Hematopoietic multipotent progenitor cell treated with erythropoietin and hydrocortisone succinate and interleukin-3 and kit ligand, for 17 days (in vitro differentiated cells): Measurements from ENCODE around the gene TIGD3.

Experiments
- DNase-seq: peaks from one replicate; pipeline ENCODE4 v3.0.0-alpha.2; 2015; ENCODE audit warnings: low spot score

The TIGD3 gene

DNA sequence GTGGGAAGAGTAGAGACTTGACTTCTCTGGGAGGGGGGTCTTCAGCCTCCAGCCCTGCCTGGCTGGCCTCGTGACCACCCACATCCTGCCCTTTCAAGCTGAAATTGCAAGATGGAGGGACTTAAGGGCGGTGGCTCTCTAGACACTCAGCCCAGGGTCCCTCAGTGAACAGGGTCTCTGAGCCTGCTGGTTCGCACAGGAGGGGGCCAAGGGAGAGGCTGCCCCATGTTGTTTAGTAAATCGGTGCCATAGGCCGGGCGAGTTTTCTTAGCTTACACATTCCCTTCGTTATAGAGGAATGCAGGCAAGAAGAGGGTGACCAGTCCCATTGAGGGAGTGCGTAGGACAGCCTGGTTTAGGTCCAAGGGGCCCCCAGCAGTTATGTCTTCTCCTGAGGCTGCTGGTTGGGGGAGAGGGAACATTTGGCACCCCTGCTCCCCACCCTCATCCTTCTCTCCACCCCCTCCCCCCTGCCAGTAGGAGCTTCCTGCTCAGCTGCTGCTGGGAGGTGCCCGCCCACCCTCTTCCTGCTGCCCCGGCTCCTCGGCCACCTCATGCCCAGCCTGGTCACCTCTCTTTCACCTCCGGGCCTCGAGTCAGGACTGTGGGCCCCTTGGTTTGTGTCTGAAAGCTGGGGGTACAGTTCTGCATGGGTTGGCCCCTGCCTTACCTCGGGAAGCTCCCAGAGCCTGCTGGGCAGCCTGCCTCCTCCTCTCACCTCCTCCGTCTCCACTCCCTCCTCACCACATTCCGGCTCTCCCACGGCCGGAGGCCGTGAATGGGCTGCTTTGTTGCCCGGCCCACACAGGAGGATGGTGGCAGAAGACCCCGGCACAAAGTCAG is 35.8 kb downstream of the TIGD3 start:
- DNase-seq = no peak

DNA sequence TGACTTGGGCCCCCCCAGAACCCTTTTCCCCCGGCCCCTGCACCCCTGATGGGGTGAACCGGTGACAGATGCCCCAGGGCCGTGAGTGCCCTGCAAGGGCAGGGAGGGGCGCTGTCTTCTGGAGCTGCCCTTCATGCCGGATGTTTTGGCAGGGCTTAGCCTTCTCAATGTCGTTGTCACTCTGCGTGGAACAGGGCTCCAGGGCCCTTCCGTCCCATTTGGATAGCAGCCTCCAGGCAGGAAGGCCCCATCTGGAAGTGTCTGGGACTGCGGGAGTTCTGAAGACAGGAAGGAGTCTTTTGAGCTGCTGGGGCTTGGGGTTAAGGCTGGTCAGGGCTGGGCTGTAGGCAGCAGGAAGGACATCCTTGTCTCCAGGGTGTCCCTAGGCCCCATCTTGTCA is 36.4 kb downstream of the TIGD3 start:
- no peak for DNase-seq

DNA sequence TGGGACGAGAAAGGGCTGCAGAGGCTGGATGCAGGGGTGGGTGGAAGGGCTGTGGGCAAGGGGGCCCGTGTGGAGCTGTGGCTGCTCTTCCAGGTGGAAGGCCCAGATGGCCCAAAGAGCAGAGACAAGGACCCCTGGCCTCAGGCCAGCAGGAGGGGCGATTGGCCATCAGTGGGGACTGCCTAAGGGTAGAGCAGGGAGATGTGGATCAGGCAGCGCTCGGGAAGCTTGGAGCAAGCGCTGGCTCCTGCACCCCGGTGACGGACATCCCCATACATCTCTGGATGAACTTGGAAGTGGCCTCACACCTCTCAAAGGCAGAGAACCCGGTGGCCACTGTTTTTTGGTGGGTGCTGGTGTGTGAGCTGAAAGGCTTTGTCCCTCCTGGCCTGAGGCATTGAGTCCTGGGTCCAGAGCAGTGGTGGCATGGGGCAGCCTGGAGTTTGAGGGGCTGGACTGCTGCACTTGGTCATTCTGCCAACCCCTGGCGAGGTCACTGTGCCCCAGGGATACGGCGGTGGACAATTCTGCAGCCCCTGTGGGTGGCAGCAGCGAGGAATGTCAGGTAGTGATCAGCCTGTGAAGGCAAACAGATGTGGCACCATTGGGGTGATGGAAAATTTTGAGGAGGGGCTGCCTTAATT is 37.8 kb downstream of the TIGD3 start:
- DNase-seq = no peak

DNA sequence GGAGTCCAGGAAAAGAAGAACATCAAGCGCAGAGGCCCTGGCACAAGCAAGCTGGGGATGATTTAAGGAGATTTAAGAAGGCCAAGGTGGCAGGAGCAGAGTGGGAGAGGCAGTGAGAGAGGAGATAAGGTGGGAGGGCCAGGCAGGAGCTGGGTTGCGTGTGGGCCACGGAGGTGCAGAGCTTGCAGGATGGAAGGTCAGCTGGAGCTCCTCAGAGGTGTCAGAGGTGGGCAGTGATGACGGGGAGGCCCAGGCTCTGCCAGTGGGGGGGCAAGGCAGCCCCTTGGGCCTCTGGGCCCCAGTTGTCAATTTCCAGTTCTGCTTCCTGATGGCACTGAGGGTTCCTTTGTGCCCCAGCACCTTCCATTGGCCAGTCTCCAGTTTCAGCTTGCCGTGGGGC is 38.3 kb downstream of the TIGD3 start:
- no peak for DNase-seq

DNA sequence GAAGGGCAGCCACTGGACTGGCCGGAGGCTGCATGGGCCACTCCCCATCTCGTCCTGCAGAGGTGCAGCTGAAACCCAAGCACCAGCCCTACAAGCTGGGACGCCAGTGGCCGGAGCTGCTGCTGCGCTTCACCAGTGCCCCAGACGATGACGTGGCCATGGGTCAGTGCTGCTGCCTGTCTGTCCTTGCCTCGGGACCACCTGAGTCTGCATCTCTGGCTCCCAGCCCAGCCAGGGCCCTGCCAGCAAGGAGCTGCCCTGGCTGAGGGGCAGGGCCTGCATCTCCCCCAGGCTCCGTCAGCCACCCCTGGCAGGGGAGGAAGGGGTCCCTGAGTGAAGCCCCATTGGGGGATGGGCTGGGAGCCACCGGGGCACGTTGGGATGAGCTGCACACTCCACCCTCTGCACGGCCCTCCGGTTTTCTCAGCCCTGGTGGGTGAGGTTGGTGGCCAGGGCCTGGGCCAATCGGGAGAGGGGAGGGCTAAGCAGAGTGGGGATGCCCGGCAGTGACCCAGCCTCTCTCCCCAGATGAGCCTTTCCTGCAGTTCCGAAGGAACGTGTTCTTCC is 39.0 kb downstream of the TIGD3 start:
- no peak for DNase-seq

DNA sequence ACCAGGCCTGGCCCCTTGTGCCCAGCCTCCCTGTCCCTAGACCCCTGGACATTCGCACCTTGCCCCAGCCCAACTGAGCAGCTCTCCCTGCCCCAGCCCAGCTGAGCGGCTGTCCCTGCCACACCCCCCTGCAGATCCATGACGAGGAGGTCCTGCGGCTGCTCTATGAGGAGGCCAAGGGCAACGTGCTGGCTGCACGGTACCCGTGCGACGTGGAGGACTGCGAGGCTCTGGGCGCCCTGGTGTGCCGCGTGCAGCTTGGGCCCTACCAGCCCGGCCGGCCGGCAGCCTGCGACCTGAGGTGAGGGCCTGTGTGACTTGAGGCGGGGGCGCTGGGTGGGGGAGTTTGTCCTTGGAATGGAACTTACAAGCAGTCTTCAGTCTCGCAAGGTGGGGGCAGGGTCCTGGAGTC is 39.6 kb downstream of the TIGD3 start:
- DNase-seq = no peak

DNA sequence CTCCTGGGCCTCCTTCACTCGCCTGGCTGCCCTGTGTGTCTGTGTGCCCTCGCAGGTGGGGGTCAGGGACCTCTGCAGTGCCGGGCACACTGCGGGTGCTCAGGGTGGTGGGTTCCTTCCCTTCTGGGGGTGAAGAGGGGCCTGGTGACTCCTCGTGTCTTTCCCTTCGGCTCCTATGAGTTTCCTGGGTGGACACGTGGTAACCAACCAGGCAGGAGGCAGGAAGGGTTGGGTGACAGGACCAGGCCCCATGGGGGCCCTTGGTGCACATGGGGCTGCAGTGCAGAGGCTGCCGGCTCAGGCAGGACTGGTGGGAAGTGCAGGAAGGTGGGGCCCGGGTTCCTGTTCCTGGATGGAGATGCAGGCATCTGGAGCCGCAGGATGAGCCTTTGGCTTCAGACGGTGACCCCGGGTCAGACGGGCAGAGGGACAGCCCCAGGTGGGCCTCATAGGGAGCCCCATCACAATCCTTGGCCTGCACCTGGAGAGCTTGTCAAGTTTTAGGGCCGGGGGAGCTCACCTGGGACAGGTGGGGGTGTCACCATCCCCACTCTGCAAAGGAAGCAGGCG is 41.5 kb downstream of the TIGD3 start:
- DNase-seq = no peak

DNA sequence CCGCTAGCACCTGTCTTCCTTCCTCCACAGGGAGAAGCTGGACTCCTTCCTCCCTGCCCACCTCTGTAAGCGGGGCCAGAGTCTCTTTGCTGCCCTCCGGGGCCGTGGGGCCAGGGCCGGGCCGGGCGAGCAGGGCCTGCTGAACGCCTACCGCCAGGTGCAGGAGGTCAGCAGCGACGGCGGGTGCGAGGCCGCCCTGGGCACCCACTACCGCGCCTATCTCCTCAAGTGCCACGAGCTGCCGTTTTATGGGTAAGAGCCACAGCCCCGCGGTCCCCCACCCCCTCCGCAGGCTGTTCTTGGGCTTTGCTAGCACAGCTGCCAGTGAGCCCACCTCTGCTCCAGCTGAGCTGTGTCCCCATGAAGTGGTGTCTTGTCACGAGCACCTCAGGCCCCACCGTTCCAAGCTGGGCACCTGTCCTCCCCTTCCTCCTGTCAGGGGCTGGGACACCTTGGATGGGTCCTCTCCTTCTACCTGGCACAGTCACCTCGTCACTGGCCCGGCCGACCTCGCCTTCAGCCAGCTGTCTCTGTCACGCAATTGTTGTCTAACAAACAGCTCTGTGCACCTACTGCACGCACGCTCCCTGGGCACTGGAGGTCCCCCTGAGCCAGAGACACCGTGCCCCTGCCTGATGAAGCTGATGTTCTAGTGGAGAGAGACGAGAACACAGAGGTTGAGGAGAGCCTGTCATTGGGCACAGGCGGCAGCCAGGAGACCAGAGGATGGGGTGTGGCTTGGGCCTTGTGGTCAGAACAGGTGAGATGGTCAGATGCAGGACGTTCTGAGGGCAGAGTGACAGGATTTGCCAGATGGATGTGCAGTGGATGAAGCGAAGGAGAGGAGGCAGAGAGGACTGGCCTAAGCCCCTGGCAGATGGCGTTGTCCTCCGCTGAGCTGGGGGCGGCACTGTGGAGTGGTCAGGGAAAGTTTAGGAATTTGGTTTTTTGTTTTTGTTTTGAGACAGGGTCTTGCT is 42.5 kb downstream of the TIGD3 start:
- no peak for DNase-seq

DNA sequence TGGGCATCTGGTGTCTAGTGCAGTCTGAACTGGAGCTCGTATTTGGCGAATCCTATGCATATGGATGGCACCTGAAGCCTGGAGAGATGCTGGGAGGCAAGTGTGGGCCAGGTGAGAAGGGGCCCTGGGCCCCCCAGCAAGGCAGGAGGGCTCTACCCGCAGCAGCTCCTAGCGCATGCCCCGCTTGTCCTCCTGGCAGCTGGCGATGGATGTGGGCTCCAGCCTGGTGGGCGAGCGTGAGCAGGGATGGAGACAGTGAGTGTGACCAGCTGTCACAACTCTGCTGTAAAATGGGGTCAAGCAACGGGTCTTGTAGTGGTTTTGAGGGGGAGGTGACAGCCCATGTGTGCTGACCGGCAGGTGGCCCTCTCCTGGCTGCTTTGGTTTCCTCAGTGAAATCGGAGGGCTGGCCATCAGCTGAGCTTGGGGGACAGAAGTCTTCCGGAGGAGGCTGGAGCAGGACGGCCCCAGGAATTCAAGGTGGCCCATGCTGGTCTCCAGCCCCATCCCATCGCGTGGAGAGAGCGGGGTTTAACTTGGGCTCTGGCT is 43.9 kb downstream of the TIGD3 start:
- DNase-seq = no peak

DNA sequence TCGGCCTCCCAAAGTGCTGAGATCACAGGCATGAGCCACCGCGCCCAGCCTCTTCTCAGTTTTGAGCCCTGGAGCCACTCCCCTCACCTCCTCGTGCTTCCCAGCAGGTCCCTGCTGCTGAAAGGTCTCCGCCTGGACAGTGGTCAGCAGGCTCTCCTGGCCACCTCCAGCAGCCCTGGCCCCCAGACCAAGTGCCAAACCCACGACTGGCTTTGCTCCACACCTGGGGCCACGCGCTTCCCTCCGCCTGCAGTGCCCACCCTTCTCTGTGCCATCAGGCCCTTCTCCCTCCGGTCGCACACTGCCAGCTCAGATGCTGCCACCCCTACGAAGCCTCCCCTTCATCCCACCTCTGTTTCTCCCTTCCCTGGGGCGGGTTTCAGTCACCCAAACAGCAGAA is 44.7 kb downstream of the TIGD3 start:
- DNase-seq = no peak

DNA sequence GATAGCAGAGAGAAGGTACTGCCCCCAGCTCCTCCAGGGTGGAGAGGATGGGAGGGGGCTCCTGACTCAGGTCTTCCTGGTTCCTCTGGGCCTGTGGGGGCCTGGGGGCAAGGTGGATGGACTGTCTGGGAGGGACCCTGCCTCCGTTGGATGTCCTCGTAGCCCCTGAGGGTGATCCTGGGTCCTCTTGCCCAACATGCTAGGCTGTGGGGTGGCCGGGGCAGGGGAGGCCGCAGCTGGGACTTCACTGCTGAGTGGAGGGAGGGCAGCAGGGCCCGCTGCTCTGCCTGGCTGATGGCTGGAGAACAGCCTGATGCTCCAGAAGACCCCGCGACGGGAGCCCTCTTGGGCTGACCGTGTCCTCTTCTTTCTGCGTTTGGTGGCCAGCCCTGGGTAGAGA is 45.3 kb downstream of the TIGD3 start:
- no peak for DNase-seq

DNA sequence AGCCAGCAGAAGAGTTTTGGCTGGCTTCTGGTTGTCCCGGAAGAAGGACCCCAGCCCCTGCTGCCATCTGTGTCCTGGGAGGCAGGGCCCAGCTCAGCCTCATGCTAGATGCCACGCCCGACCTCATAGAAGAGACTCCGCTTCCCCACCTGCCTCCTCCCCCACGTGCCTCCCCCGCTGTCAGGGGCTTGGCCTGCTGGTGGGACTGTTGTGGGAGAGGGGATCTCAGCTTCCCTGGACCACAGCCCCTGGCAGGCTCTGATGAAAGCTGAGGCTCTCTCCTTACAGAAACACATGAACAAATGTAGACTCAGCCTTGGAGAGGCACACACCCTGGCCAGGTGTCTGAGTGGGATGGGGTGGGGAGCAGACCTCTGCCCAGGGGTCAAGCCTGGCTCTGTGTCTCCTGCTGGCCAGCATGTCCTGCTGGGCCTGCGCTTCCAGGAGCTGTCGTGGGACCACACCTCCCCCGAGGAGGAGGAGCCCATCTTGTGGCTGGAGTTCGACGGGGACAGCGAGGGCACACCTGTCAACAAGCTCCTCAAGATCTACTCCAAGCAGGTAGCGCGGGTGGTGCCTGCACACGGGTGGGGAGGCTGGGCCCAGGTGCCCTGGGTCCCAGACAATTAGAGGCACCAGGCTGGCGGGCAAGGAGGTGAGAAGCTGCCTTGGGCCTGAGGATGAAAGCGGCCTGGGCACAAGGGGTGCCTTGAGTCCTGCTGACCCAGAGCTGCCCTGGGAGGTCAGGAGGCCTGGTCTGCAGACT is 45.9 kb downstream of the TIGD3 start:
- no peak for DNase-seq

DNA sequence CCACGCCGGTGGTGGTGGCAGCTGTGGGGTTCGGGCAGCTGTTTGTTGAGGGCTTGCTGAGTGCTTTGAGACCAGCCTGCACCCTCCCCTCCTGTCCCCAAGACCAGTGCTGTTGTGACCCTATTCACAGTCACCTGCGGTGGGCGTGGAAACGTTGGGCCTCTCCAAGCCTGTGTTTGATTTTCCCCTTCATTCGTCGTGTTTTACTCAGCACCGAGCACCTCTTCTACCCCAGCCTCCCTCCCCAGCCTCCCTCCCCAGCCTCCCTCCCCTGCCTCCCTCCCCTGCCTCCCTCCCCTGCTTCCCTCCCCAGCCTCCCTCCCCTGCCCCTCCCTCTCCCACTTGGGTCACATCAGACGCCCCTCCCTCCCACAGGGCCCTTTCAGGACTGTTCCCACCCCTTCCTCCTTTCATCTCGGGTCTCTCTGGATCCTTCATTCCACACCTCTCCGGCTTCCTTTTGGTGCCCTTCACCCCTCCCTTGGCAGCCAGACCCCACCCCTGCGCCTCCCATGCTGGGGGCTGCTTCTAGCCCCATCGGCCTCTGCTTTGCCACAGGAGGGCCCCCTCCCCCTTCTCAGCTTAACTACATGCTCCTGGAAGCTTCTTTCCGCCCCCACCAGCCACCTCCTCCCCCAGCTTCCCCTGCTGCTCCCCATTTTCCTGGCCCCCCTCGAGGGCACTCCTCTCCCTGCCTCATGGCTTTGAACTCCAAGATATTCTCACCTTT is 46.7 kb downstream of the TIGD3 start:
- no peak for DNase-seq

DNA sequence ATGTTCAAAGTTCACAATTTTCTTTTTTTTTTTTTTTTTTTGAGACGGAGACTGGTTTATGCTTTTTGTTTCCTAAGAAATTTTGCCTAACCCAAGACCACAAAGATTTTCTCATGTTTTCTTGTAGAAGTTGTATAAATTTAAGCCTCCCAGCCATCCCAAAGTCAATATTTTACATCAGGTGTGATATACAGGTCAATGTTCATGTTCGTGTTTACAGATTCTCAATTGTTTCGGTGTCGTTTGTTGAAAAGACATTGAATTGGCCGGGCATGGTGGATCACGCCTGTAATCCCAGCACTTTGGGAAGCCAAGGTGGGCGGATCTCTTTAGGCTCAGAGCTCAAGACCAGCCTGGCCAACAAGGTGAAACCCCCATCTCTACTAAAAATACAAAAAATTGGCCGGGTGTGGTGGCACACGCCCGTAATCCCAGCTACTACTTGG is 47.3 kb downstream of the TIGD3 start:
- DNase-seq = no peak

DNA sequence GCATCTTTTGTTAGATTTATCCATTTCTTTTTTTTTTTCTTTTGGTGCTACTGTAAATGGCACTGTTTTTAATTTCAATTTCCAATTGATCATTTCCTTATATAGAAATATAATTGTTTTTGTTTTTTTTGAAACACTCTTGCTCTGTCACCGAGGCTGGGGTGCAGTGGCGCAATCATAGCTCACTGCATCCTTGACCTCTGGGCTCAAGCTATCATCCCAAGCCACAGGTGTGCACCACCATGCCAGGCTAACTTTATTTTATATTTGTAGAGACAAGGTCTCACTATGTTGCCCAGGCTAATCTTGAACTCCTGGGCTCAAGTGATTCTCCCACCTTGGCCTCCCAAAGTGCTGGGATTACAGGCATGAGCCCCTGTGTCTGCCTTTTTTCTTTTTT is 48.2 kb downstream of the TIGD3 start:
- no peak for DNase-seq

DNA sequence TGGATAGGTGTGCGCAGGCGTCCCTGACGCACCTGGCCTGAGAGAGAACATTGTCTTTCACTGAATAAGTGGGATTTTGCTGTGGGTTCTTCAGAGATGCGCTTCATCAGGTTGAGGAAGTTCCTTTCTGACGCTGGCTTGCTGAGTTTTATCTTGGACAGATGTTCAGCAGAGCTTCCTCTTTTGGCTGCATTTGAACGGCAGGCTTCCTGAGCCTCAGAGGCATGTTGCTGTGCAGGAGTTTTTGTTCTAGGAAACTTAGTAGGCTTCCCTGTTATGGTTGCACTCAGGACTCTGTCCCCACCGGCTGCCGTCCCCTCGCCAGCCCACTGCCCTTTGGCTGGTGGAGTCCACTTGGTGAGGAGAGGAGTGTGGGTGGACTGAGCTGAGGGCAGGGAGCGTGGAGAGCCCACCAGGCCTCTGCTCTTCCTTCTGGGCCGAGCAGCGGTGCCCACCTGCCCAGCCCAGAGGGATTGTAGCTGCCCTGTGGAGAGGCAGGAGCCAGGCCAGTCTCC is 49.1 kb downstream of the TIGD3 start:
- DNase-seq = no peak

DNA sequence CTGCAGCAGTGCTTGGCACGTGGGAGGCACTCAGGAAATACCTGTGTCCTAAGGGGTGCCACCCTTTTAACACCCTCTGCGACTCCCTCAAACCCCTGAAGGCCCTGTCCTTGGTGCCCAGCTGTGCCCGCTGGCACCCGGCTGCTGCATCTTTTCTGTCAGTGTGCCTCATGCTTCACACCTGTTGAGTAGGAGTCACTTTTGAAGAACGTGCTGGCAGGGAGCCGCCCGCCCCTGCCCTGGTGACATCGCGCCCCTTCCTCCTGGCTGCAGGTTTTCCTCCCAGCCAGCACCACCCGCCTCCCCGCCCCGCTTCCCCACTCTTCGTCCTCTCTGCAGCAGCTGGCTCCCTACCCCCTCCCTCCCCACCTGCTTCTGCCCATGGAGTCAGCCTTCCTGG is 49.7 kb downstream of the TIGD3 start:
- no peak for DNase-seq

DNA sequence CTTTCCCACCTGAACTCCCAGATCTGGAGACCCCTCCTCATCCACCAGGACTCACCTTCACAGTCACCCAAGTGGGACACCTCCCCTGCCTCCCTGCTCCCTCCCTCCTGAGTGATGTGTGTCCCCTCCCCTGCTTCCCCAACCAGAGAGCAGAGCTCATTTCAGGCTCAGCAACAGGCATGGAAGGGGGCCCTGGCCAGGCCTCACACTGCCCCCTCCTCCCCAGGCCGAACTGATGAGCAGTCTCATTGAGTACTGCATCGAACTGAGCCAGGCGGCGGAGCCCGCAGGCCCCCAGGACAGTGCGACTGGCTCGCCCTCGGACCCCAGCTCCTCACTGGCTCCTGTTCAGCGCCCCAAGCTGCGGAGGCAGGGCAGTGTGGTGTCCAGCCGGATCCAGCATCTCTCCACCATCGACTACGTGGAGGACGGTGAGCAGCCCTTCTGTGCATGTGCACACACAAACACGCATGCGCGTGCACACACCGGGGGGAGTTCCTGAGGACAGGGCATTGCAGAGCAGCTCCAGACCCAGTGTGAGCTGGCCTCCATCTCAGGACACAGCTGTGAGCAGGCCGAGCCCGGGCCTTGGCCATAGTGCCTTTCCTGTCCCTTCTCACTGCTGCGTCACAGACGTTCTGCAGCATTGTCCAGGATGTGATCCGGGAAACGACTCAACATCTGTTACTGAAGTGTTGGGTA is 50.2 kb downstream of the TIGD3 start:
- DNase-seq = no peak
